H1 (cell line): ENCODE results near the gene CASP12. TPM values are rescaled to one million over a fixed set of nuclear protein-coding genes. Genes with fewer than 3 reads are reported as not detected.

Experiments used
- CTCF ChIA-PET: fragments of 300-600 bp; sonication (Branson Sonifier 250); formaldehyde crosslinking; loops from one replicate; lab custom pipeline; 2021; ENCODE audit not compliant: partially characterized antibody; lab: Charles Lee
- POLR2A ChIA-PET: fragments of 300-600 bp; sonication (Branson Sonifier 250); formaldehyde crosslinking; loops from one replicate; lab custom pipeline; 2021; ENCODE audit warnings: inconsistent platforms; ENCODE audit not compliant: partially characterized antibody; lab: Charles Lee
- DNase-seq, 2 experiments: peaks; one replicate each; pipeline versions ENCODE4 v3.0.0 to v3.0.0-alpha.2; 2010 to 2022; ENCODE audit warnings: low spot score in 2 of 2, low read depth in 1 of 2, mixed read lengths in 1 of 2
- FAIRE-seq: peaks from 2 replicates; lab custom pipeline; 2011; peaks lifted over from hg19 to GRCh38; lab: Jason Lieb, UNC
- H2AFZ ChIP-seq: 2 replicates; pipeline ENCODE4 v1.8.1; 2012; ENCODE audit warnings: low read length, inconsistent platforms
- H2AK5ac ChIP-seq: 2 replicates; pipeline ENCODE4 v1.6.1; 2013; ENCODE audit warnings: low read depth, low read length
- H2BK120ac ChIP-seq: replicated peaks from 2 replicates; pipeline ENCODE3; 2013; ENCODE audit warnings: low read depth, low read length, inconsistent platforms
- H2BK12ac ChIP-seq: 2 replicates; pipeline ENCODE4 v1.6.1; 2013; ENCODE audit warnings: low read depth, low read length
- H2BK15ac ChIP-seq: 2 replicates; pipeline ENCODE4 v1.6.1; 2013; ENCODE audit warnings: low read length
- H2BK20ac ChIP-seq: 2 replicates; pipeline ENCODE4 v1.6.1; 2013; ENCODE audit warnings: low read length
- H2BK5ac ChIP-seq: 2 replicates; pipeline ENCODE4 v1.6.1; 2013; ENCODE audit warnings: low read depth, low read length
- H3K14ac ChIP-seq: 2 replicates; pipeline ENCODE4 v1.6.1; 2013; ENCODE audit warnings: inconsistent platforms; ENCODE audit not compliant: insufficient read length
- H3K18ac ChIP-seq: 2 replicates; pipeline ENCODE4 v1.6.1; 2013; ENCODE audit warnings: low read length; ENCODE audit errors: extremely low read depth
- H3K23ac ChIP-seq: 2 replicates; pipeline ENCODE4 v1.6.1; 2013; ENCODE audit warnings: inconsistent platforms; ENCODE audit not compliant: insufficient read length
- H3K23me2 ChIP-seq: 2 replicates; pipeline ENCODE4 v1.6.1; 2013; ENCODE audit warnings: low read depth, low read length
- H3K27ac ChIP-seq: 2 replicates; pipeline ENCODE4 v1.6.1; 2011; ENCODE audit warnings: low read depth, low read length, inconsistent platforms
- H3K27me3 ChIP-seq, 4 experiments: replicated peaks in 1 of 4; 1 replicate in 1 of 4; 2 replicates in 3 of 4; pipeline versions ENCODE4 v1.6.1 to v1.8.1; 2011 to 2013; ENCODE audit warnings: low read length in 3 of 4, mild to moderate bottlenecking in 3 of 4, inconsistent platforms in 2 of 4, mixed read lengths in 2 of 4, moderate library complexity in 1 of 4; ENCODE audit not compliant: control insufficient read depth in 3 of 4, insufficient read depth in 3 of 4; ENCODE audit errors: extremely low read depth in 1 of 4
- H3K36me3 ChIP-seq, 4 experiments: 2 replicates each; pipeline versions ENCODE4 v1.6.1 to v1.8.1; 2011 to 2013; ENCODE audit warnings: mild to moderate bottlenecking in 4 of 4, low read length in 3 of 4, moderate library complexity in 2 of 4, control low read depth in 1 of 4, inconsistent platforms in 1 of 4; ENCODE audit not compliant: insufficient read depth in 4 of 4, control insufficient read depth in 2 of 4
- H3K4ac ChIP-seq: replicated peaks from 2 replicates; pipeline ENCODE3; 2013; ENCODE audit warnings: low read length, low read depth, mixed read lengths, inconsistent platforms; ENCODE audit not compliant: insufficient read length
- H3K4me1 ChIP-seq, 4 experiments: replicated peaks in 1 of 4; 1 replicate in 1 of 4; 2 replicates in 3 of 4; pipeline versions ENCODE4 v1.6.1 to v1.8.1; 2011 to 2013; ENCODE audit warnings: low read length in 3 of 4, inconsistent platforms in 2 of 4, mixed read lengths in 1 of 4; ENCODE audit not compliant: insufficient read depth in 4 of 4, control insufficient read depth in 3 of 4
- H3K4me2 ChIP-seq, 2 experiments: 2 replicates each; pipeline versions ENCODE4 v1.6.1 to v1.8.1; 2011 to 2013; ENCODE audit warnings: low read depth in 2 of 2, low read length in 2 of 2, control low read depth in 1 of 2, inconsistent platforms in 1 of 2, mild to moderate bottlenecking in 1 of 2; ENCODE audit not compliant: insufficient read depth in 1 of 2
- H3K4me3 ChIP-seq, 4 experiments: fragments of 200-600, 300-600 bp in 1 of 4; sonication (generic), shearing (Covaris generic), sonication (Bioruptor Twin) in 1 of 4; 2 replicates each; pipeline versions ENCODE4 v1.5.1 to v1.8.1; 2011 to 2016; ENCODE audit warnings: low read length in 4 of 4, low read depth in 3 of 4, control low read depth in 2 of 4, inconsistent platforms in 2 of 4, mild to moderate bottlenecking in 2 of 4, mixed read lengths in 1 of 4, moderate library complexity in 1 of 4; ENCODE audit not compliant: insufficient read depth in 2 of 4; ENCODE audit errors: extremely low read depth in 1 of 4
- H3K56ac ChIP-seq: replicated peaks from 2 replicates; pipeline ENCODE3; 2013; ENCODE audit warnings: low read depth, mild to moderate bottlenecking, mixed read lengths, low read length, inconsistent platforms; ENCODE audit not compliant: insufficient read length
- H3K79me1 ChIP-seq: 2 replicates; pipeline ENCODE4 v1.6.1; 2013; ENCODE audit warnings: low read depth, low read length, control low read depth
- H3K79me2 ChIP-seq, 2 experiments: 2 replicates each; pipeline versions ENCODE4 v1.6.1 to v1.8.1; 2012 to 2013; ENCODE audit warnings: low read length in 2 of 2, mild to moderate bottlenecking in 2 of 2, inconsistent platforms in 1 of 2; ENCODE audit not compliant: insufficient read depth in 2 of 2, control insufficient read depth in 1 of 2
- H3K9ac ChIP-seq, 4 experiments: replicated peaks in 1 of 4; 1 replicate in 1 of 4; 2 replicates in 3 of 4; pipeline versions ENCODE4 v1.6.1 to v1.8.1; 2011 to 2013; ENCODE audit warnings: low read depth in 3 of 4, low read length in 3 of 4, control low read depth in 2 of 4, mild to moderate bottlenecking in 2 of 4, moderate library complexity in 2 of 4, inconsistent platforms in 1 of 4; ENCODE audit errors: extremely low read depth in 1 of 4
- H3K9me3 ChIP-seq, 2 experiments: 2 replicates each; pipeline versions ENCODE4 v1.6.1 to v1.8.1; 2012 to 2013; ENCODE audit warnings: mild to moderate bottlenecking in 2 of 2, moderate library complexity in 2 of 2, control low read depth in 1 of 2, inconsistent platforms in 1 of 2, low read depth in 1 of 2, low read length in 1 of 2, mixed read lengths in 1 of 2; ENCODE audit not compliant: insufficient read depth in 2 of 2
- H4K20me1 ChIP-seq, 2 experiments: replicated peaks in 1 of 2; 2 replicates each; pipeline versions ENCODE3 to v1.8.1; 2011 to 2013; ENCODE audit warnings: inconsistent platforms in 2 of 2, low read length in 2 of 2, mild to moderate bottlenecking in 1 of 2; ENCODE audit not compliant: insufficient read depth in 2 of 2, control insufficient read depth in 1 of 2
- H4K5ac ChIP-seq: 2 replicates; pipeline ENCODE4 v1.6.1; 2013; ENCODE audit warnings: low read length, low read depth, mixed read lengths, inconsistent platforms; ENCODE audit not compliant: insufficient read length
- H4K8ac ChIP-seq: 2 replicates; pipeline ENCODE4 v1.8.0; 2013; ENCODE audit warnings: mild to moderate bottlenecking, moderate library complexity, low read length, inconsistent platforms; ENCODE audit not compliant: insufficient read depth; ENCODE audit errors: extremely low read depth
- H4K91ac ChIP-seq: replicated peaks from 2 replicates; pipeline ENCODE3; 2013; ENCODE audit warnings: low read length, mixed read lengths, inconsistent platforms; ENCODE audit not compliant: insufficient read length
- BRCA1 ChIP-seq: IDR thresholded peaks from 2 replicates; pipeline ENCODE4 v1.6.1; 2012; ENCODE audit warnings: low read depth, low read length, improper control_type of control experiment
- CBX8 ChIP-seq: fragments of 300-800, 300-1000 bp; sonication (generic); IDR thresholded peaks from 2 replicates; pipeline ENCODE4 v1.7.1; 2016; ENCODE audit warnings: low read depth, low read length, borderline replicate concordance
- CREB1 ChIP-seq: IDR thresholded peaks from 2 replicates; pipeline ENCODE4 v1.6.1; 2012; ENCODE audit warnings: inconsistent platforms
- HDAC6 ChIP-seq: IDR thresholded peaks from one replicate; pipeline ENCODE4 v1.7.1; 2012; ENCODE audit warnings: low read depth, mild to moderate bottlenecking, inconsistent platforms, low read length, moderate library complexity
- KDM5A ChIP-seq: fragments of 200-600 bp; IDR thresholded peaks from 2 replicates; pipeline ENCODE4 v1.7.1; 2012; ENCODE audit warnings: mild to moderate bottlenecking, low read length, inconsistent platforms, mixed read lengths
- POU5F1 ChIP-seq: IDR thresholded peaks from 2 replicates; pipeline ENCODE4 v1.6.1; 2011; ENCODE audit warnings: low read depth, mild to moderate bottlenecking, low read length, moderate library complexity
- WGBS, 2 experiments: shearing (Covaris generic) in 1 of 2; methylation state at CpG; one replicate each; pipeline versions ENCODE4 v1.1.6 to v1.1.7; 2013 to 2015; ENCODE audit warnings: low lambda C conversion rate in 2 of 2, mixed read lengths in 2 of 2, inconsistent platforms in 1 of 2, low coverage in 1 of 2, missing lambda C conversion rate in 1 of 2; ENCODE audit not compliant: insufficient replicate concordance in 2 of 2, insufficient coverage in 1 of 2, insufficient read length in 1 of 2; ENCODE audit errors: extremely low coverage in 1 of 2, missing lambda C conversion rate in 1 of 2; 5-methylcytosine and 5-hydroxymethylcytosine counted together
- polyA plus RNA-seq, 7 experiments: library from polyadenylated mRNA; depleted of rRNA in 3 of 7; stranded (reverse) in 5 of 7; unstranded in 2 of 7; fragments of >200 nt in 5 of 7; fragments of 200-250 nt in 2 of 7; gene quantifications; 1 replicate in 5 of 7; 2 replicates in 1 of 7; 4 replicates in 1 of 7; pipeline versions ENCODE4 v1.2.1 to v1.2.3, GENCODE V29; 2011 to 2013; ENCODE audit warnings: missing spikeins in 2 of 7, mixed read lengths in 2 of 7
- total RNA-seq: library from RNA; stranded (reverse); fragmentation: NEBNext Ultra II Directional; extraction: Animal tissue kit (Norgen Biotek cat#: 25700); gene quantifications from 2 replicates; pipeline ENCODE4 v1.2.1, GENCODE V29; 2021
- TF ChIP-seq, protein P1 (sequence below): IDR thresholded peaks from 2 replicates; pipeline ENCODE4 v1.6.1; 2012; ENCODE audit warnings: low read length, inconsistent platforms

CASP12 gene
- total and polyA plus RNA-seq, 2 of the 8 experiments (the other 6 are each of a cell fraction or from before 2014, with no cell fraction given): not detected

DNA sequence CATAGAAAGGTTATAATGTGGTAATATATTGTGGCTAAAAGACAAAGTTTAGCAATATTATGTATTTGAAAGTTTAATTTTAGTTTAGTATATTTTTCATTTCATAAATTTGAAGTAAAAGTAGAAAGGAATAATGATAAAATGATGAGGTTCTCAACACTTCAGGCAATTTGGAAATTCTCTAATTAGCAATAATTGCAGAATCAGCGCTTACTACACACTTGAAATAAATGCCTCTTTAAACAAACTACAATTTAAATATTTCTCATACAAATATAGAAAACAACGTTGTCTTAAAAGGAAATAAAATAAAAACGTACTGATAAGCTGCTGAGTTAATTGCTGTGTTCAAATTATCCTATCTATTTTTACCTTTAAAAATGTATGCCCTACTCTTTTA is 25.9 kb downstream of the CASP12 start:
- H4K5ac ChIP-seq: no peak overlapping the region
- H4K8ac ChIP-seq: no peak overlapping the region
- FAIRE-seq (no peak), DNase-seq (no peak)
- no peaks in the 10 kb centered on the region for H3K27me3 ChIP-seq
- H3K27ac ChIP-seq: no peak overlapping the region
- H3K36me3 ChIP-seq: no peaks in the 10 kb centered on the region
- H3K9me3 ChIP-seq: peaks cover 0 to 2% of the 10 kb centered on the region in 2 experiments; a peak in 1 of 4 replicates
- no peak overlapping the region for H2AFZ ChIP-seq
- H3K4ac ChIP-seq: no peak overlapping the region
- H2BK120ac ChIP-seq: no peak overlapping the region
- ChIA-PET POLR2A (no interaction called here), CTCF (interaction anchor here (1.2 to 1.3 kb wide), 4 partner anchors 8 to 32 kb away, joined by 3 to 6 read pairs (median 4); no protein-coding TSS in a partner anchor)
- H2BK15ac ChIP-seq: no peak overlapping the region
- no peak overlapping the region for H4K91ac ChIP-seq
- H3K23me2 ChIP-seq: no peaks in the 10 kb centered on the region
- H3K18ac ChIP-seq: no peak overlapping the region
- no peak overlapping the region for H2BK20ac ChIP-seq
- H3K79me1 ChIP-seq: no peaks in the 10 kb centered on the region
- no peak overlapping the region for H3K4me2 ChIP-seq
- H3K4me3 ChIP-seq: no peak overlapping the region
- no peak overlapping the region for H3K23ac ChIP-seq
- H2BK12ac ChIP-seq: no peak overlapping the region
- no peak overlapping the region for H3K14ac ChIP-seq
- H3K79me2 ChIP-seq: no peaks in the 10 kb centered on the region
- 0 out of 7 replicates have a peak, but pooled peaks cover 0 to 2% (median 0%) of the 10 kb centered on the region in 4 experiments for H3K4me1 ChIP-seq
- H3K9ac ChIP-seq: no peak overlapping the region
- H2BK5ac ChIP-seq: no peak overlapping the region
- 91 to 100% methylated on average over 1 to 3 of the region's 3 CpGs for WGBS, 2 experiments
- no peaks in the 10 kb centered on the region for H4K20me1 ChIP-seq
- no peak overlapping the region for H2AK5ac ChIP-seq
- no peak overlapping the region for H3K56ac ChIP-seq
- no peak for TF ChIP-seq KDM5A
- no peak for TF ChIP-seq HDAC6
- TF ChIP-seq CBX8: no peak
- TF ChIP-seq, protein P1, sequence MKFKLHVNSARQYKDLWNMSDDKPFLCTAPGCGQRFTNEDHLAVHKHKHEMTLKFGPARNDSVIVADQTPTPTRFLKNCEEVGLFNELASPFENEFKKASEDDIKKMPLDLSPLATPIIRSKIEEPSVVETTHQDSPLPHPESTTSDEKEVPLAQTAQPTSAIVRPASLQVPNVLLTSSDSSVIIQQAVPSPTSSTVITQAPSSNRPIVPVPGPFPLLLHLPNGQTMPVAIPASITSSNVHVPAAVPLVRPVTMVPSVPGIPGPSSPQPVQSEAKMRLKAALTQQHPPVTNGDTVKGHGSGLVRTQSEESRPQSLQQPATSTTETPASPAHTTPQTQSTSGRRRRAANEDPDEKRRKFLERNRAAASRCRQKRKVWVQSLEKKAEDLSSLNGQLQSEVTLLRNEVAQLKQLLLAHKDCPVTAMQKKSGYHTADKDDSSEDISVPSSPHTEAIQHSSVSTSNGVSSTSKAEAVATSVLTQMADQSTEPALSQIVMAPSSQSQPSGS: no peak
- TF ChIP-seq BRCA1: no peak
- TF ChIP-seq CREB1: no peak
- no peak for TF ChIP-seq POU5F1
